Upper lobe of right lung (tissue), 1 donor: ENCODE data around the gene MYADML2. TPM values are rescaled to one million over a fixed set of nuclear protein-coding genes. Genes with fewer than 3 reads are reported as not detected.

Experiments
- ATAC-seq: fragments of 200-7000 bp; cut with Tn5 transposase; one replicate; pipeline ENCODE4 v1.9.1; 2020; ENCODE audit warnings: mild to moderate bottlenecking, moderate library complexity
- DNase-seq: peaks from one replicate; pipeline ENCODE4 v3.0.0-alpha.2; 2020
- H3K27ac ChIP-seq: fragments of 200-600 bp; one replicate; pipeline ENCODE4 v1.8.0; 2022
- H3K27me3 ChIP-seq: fragments of 200-600 bp; one replicate; pipeline ENCODE4 v1.8.0; 2022; ENCODE audit warnings: mild to moderate bottlenecking
- H3K36me3 ChIP-seq: fragments of 200-600 bp; one replicate; pipeline ENCODE4 v1.8.0; 2022
- H3K4me1 ChIP-seq: fragments of 200-600 bp; one replicate; pipeline ENCODE4 v1.8.0; 2022
- H3K4me3 ChIP-seq: fragments of 200-600 bp; one replicate; pipeline ENCODE4 v1.8.0; 2022; ENCODE audit warnings: mild to moderate bottlenecking
- H3K9me3 ChIP-seq: fragments of 200-600 bp; one replicate; pipeline ENCODE4 v1.8.0; 2022
- intact Hi-C: fragments of 100-400 bp; cut with DNase I; formaldehyde crosslinking; loops from one replicate; pipeline ENCODE4 v1.11.0; 2022
- total RNA-seq: library from RNA; stranded (reverse); fragmentation: NEBNext Ultra II Directional; extraction: Animal tissue kit (Norgen Biotek cat#: 25700); gene quantifications from one replicate; pipeline ENCODE4 v1.2.1, GENCODE V29; 2021
- TF ChIP-seq, protein P1 (sequence below): fragments of 200-600 bp; IDR thresholded peaks from one replicate; pipeline ENCODE4 v1.8.0; 2022; ENCODE audit warnings: antibody characterized with exemption
- donor health status: DM: no; HTN: yes; CAD: no; lungs with severe emphysema.

MYADML2 gene
- total RNA-seq, 1 donor from 2014 or later: not detected

DNA sequence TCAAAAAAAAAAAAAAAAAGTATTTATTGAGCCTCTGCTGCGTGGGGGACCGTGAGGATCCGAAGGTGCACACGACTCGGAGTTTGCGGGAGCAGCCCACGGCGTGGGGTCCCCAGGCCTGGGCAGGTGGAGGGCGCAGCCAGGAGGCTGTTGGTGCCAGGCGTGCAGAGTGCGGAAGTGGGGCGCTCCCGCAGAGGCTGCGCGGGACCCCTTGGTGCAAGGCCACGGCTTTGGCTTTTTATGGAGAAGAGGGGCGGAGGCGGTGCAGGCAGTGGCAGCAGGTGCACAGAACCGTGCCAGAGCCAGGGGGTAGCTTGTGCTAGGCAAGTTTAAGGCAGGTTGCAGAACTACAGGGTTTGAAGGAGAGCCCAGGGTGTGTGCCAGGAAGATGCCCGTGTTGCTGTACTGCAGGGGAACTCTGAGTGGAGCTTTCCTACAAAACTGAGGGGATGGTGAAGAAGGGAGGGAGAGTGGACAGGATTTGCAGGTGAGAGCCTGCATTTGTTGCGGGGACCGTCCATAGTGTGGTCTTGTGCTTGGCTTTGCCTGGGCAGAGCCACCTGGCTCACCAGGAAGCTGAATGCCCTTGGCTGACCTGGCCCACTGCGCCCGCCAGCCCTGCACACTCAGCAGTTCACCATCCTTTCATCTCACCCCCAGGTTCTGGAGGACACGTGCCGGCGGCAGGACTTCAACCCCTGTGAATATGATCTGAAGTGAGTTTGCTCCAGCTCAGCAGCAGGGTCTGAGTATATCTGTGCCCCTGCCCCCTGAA, 31.7 kb upstream of the MYADML2 start:
- peak overlapping the region; percentile 87 for H3K4me3 ChIP-seq
- TF ChIP-seq, protein P1, sequence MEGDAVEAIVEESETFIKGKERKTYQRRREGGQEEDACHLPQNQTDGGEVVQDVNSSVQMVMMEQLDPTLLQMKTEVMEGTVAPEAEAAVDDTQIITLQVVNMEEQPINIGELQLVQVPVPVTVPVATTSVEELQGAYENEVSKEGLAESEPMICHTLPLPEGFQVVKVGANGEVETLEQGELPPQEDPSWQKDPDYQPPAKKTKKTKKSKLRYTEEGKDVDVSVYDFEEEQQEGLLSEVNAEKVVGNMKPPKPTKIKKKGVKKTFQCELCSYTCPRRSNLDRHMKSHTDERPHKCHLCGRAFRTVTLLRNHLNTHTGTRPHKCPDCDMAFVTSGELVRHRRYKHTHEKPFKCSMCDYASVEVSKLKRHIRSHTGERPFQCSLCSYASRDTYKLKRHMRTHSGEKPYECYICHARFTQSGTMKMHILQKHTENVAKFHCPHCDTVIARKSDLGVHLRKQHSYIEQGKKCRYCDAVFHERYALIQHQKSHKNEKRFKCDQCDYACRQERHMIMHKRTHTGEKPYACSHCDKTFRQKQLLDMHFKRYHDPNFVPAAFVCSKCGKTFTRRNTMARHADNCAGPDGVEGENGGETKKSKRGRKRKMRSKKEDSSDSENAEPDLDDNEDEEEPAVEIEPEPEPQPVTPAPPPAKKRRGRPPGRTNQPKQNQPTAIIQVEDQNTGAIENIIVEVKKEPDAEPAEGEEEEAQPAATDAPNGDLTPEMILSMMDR: no peak

DNA sequence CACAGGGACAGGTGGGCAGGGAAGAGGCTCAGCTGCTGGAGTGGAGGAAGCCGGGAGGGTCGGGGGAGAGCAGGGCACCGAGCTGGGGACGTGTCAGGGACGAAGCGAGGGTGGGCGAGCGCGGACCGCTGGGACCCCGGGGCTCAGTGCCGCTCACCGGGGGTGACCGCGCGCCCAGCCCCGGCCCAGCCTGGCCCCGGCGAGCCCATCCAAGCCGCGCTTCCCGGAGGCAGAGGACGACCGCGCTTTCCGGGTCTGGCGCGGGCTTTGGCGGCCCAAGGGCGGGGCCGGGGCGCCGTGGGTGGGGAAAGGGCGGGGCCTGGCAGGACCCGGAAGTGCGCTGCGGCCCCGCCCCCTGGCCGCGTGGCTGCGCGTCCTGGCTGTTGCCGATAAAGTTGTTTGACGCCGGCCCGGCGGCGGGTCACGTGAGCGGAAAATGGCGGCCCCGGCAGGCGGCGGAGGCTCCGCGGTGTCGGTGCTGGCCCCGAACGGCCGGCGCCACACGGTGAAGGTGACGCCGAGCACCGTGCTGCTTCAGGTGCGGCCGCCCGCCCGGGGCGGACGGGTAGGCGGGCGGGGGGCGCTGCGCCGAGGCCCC, 30.3 kb upstream of the MYADML2 start, which contains the start of gene ASPSCR1:
TSS of gene ASPSCR1 (plus strand) at position 419 of the 598 bp plus-strand sequence. CDS start at position 437, 18 bp downstream.
- peaks cover 6% of the 10 kb centered on the region for H3K9me3 ChIP-seq
- H3K27ac ChIP-seq: peak within 1 kb of the TSS; percentile 92
- peak; percentile 96 for ATAC-seq
- peaks cover 25% of the 10 kb centered on the region for H3K4me1 ChIP-seq
- peak within 1 kb of the TSS; percentile 87 for H3K4me3 ChIP-seq
- no peaks in the 10 kb centered on the region for H3K27me3 ChIP-seq
- intact Hi-C loops: no loop called here
- H3K36me3 ChIP-seq: no peaks in the 10 kb centered on the region
- TF ChIP-seq, protein P1: no peak
- DNase-seq: peak; percentile 96

More for the DNA sequence above, 31.7 kb upstream of the MYADML2 start:
- Histone ChIP-seq H3K9me3 (peaks cover under 1% of the 10 kb centered on the region), H3K36me3 (peaks cover 4% of the 10 kb centered on the region), H3K27me3 (no peaks in the 10 kb centered on the region), H3K4me1 (peaks cover 25% of the 10 kb centered on the region), H3K27ac (no peak overlapping the region)
- DNase-seq (no peak), ATAC-seq (no peak)
- intact Hi-C loops: no loop called here

DNA sequence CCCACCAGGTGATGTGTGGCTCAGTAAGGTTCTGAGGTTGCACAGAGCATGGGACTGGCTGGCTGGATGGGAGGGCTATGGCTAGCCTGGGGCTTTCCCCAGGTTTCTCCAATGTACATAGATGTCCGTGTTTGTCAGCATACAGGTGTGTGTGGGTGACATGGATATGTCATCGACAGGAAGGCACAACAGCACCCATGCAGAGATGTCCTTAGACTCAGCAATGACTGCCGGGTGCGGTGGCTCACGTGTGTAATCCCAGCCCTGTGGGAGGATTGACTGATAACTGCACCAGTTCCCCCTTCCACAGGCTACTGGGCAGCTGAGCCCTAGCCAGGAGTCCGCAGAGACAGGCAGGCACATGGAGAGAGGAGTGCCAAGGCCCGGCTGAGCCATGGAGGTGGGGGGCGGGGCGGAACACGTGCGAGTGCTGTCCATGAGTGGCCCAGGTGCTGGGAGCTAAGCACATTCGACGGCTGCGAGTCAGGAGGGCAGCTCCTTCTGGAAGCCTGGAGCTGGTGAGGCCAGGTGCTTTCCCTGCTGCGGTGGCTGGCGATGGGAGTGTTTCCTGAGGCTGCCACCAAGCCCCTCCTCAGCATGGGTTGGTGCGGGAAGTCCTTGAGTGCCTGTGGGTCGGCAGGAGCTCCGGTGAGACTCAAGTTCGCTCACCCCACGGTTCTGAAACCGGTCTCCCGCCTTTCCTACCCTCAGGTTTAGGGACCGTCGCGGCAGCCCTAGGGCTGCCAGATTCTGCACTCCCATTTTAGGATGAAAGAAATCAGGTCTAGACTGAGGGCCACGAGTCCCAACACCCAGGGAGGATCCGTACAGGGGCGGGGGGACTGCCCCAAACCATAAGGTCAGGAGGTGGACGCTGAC, 29.5 kb upstream of the MYADML2 start:
- H3K4me1 ChIP-seq: peaks cover 23% of the 10 kb centered on the region
- no peaks in the 10 kb centered on the region for H3K36me3 ChIP-seq
- TF ChIP-seq, protein P1: no peak
- peak overlapping the region; percentile 92 for H3K27ac ChIP-seq
- H3K9me3 ChIP-seq: peaks cover 6% of the 10 kb centered on the region
- H3K27me3 ChIP-seq: no peaks in the 10 kb centered on the region
- peak; percentile 35 for ATAC-seq
- intact Hi-C loops: no loop called here
- peak; percentile 86 for DNase-seq
- H3K4me3 ChIP-seq: peak overlapping the region; percentile 87

DNA sequence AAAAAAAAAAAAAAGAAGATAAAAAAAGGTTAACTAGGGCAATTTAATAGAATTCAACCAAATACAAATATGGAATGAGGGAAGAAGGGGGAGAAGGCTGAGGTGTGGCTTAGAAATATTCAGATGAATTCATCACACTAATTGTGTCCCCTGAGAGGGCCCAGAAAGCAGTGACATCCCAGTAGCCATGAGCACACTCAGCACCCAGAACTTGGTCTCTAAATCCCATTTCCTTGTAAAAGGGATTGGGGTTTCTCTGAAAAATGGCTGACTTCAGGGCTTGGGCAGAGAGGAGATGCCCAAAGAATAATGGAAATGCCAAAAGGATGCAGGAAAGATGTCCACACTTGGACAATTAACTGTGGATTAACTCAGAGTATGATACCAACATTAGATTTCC, 26.4 kb upstream of the MYADML2 start:
- ATAC-seq (no peak), DNase-seq (no peak)
- Histone ChIP-seq H3K4me3 (no peak overlapping the region), H3K4me1 (peaks cover 14% of the 10 kb centered on the region), H3K27ac (no peak overlapping the region), H3K9me3 (peaks cover 6% of the 10 kb centered on the region), H3K27me3 (no peaks in the 10 kb centered on the region), H3K36me3 (no peaks in the 10 kb centered on the region)
- intact Hi-C loops: no loop called here
- TF ChIP-seq, protein P1: no peak
